ENCODE data around the gene ADGRD1. TPM values are rescaled to one million over a fixed set of nuclear protein-coding genes. Genes with fewer than 3 reads are reported as not detected.

The ADGRD1 gene
- polyA plus RNA-seq, 1 of the 3 experiments (the other 2 are of a cell fraction), result not detected

- TF ChIP-seq SMC3 (IDR thresholded peaks at IDR 0.05; ENCODE audit: low read depth, low read length) (no peak), ELF1 (IDR thresholded peaks at IDR 0.05) (no peak)
These were observed 111.6 kb downstream of the ADGRD1 start (continued) for GRCh38 chr12:131065279-131065678.

GRCh38 chr12:131065801-131066200 is 112.1 kb downstream of the ADGRD1 start:
- TF ChIP-seq RAD21 (IDR thresholded peaks at IDR 0.05; ENCODE audit: low read length) (no peak), TCF12 (IDR thresholded peaks at IDR 0.05) (no peak), EP300 (IDR thresholded peaks at IDR 0.05; ENCODE audit: borderline replicate concordance in 1 of 2, low read depth in 1 of 2, low read length in 1 of 2) (no peak), NRF1 (IDR thresholded peaks at IDR 0.05; ENCODE audit: low read depth, low read length) (no peak), MAX (IDR thresholded peaks at IDR 0.05; ENCODE audit: low read depth) (no peak), IRF3 (IDR thresholded peaks at IDR 0.05; ENCODE audit: low read depth, low read length) (no peak), MEF2A (IDR thresholded peaks at IDR 0.05; ENCODE audit: borderline replicate concordance, low read depth) (no peak)
- no peaks in the 10 kb centered on the region for H4K20me1 ChIP-seq (ENCODE audit: insufficient read depth)
- H3K27ac ChIP-seq (ENCODE audit: low read depth in 2 of 2, low read length in 1 of 2), result no peak overlapping the region
- no peaks in the 10 kb centered on the region for H3K27me3 ChIP-seq (ENCODE audit: insufficient read depth)
- no peak overlapping the region for H3K4me2 ChIP-seq
- ChIA-PET POLR2A (no interaction called here), CTCF (no interaction called here)
- H3K9me2 ChIP-seq, result no peaks in the 10 kb centered on the region
- H3F3A ChIP-seq (replicated peaks; ENCODE audit: insufficient read depth), result no peaks in the 10 kb centered on the region
- no peak for DNase-seq
- no peak overlapping the region for H3K9ac ChIP-seq
- no peaks in the 10 kb centered on the region for H3K4me1 ChIP-seq (ENCODE audit: control insufficient read depth in 1 of 2, insufficient read depth in 2 of 2, low read depth in 1 of 2, low read length in 1 of 2)
- no peak overlapping the region for H2AFZ ChIP-seq (ENCODE audit: low read depth)
- H3K9me3 ChIP-seq, result no peaks in the 10 kb centered on the region
- H3K4me3 ChIP-seq (ENCODE audit: low read depth in 2 of 2, low read length in 1 of 2), result no peak overlapping the region
- WGBS (ENCODE audit: low lambda C conversion rate), result 26% methylated on average over 2 of the region's 4 CpGs
- no peaks in the 10 kb centered on the region for H3K79me2 ChIP-seq (ENCODE audit: insufficient read depth)
- no peaks in the 10 kb centered on the region for H3K36me3 ChIP-seq (replicated peaks in 1 of 2; ENCODE audit: control insufficient read depth in 1 of 2, insufficient read depth in 2 of 2, low read length in 1 of 2)

- Histone ChIP-seq H3K9ac (no peak overlapping the region), H3K79me2 (ENCODE audit: insufficient read depth) (no peaks in the 10 kb centered on the region), H3K9me3 (no peaks in the 10 kb centered on the region), H3F3A (replicated peaks; ENCODE audit: insufficient read depth) (no peaks in the 10 kb centered on the region), H3K4me1 (ENCODE audit: control insufficient read depth in 1 of 2, insufficient read depth in 2 of 2, low read depth in 1 of 2, low read length in 1 of 2) (no peaks in the 10 kb centered on the region), H3K4me2 (no peak overlapping the region), H3K36me3 (replicated peaks in 1 of 2; ENCODE audit: control insufficient read depth in 1 of 2, insufficient read depth in 2 of 2, low read length in 1 of 2) (no peaks in the 10 kb centered on the region), H3K27me3 (ENCODE audit: insufficient read depth) (no peaks in the 10 kb centered on the region), H2AFZ (ENCODE audit: low read depth) (no peak overlapping the region), H3K9me2 (no peaks in the 10 kb centered on the region), H3K27ac (ENCODE audit: low read depth in 2 of 2, low read length in 1 of 2) (no peak overlapping the region), H4K20me1 (ENCODE audit: insufficient read depth) (no peaks in the 10 kb centered on the region), H3K4me3 (ENCODE audit: low read depth in 2 of 2, low read length in 1 of 2) (no peak overlapping the region)
- ChIA-PET CTCF (no interaction called here), POLR2A (no interaction called here)
- no peak for DNase-seq
- WGBS (ENCODE audit: low lambda C conversion rate), result 53% methylated on average over 23 of the region's 27 CpGs
- no peak for TF ChIP-seq USF1 (IDR thresholded peaks at IDR 0.05; ENCODE audit: borderline replicate concordance, low read depth)
- no peak for TF ChIP-seq EP300 (IDR thresholded peaks at IDR 0.05; ENCODE audit: borderline replicate concordance in 1 of 2, low read depth in 1 of 2, low read length in 1 of 2)
- no peak for TF ChIP-seq FOSL2 (IDR thresholded peaks at IDR 0.05; ENCODE audit: borderline replicate concordance, low read depth)
- no peak for TF ChIP-seq USF2 (IDR thresholded peaks at IDR 0.05; ENCODE audit: borderline replicate concordance, low read depth, low read length)
- no peak for TF ChIP-seq POLR2AphosphoS5 (IDR thresholded peaks at IDR 0.05; ENCODE audit: low read depth, low read length)
- TF ChIP-seq REST (IDR thresholded peaks at IDR 0.05; ENCODE audit: low read depth, low read length), result no peak
- TF ChIP-seq TEAD4 (IDR thresholded peaks at IDR 0.05; ENCODE audit: borderline replicate concordance, insufficient read depth), result no peak
- no peak for TF ChIP-seq RAD21 (IDR thresholded peaks at IDR 0.05; ENCODE audit: low read length)
- no peak for TF ChIP-seq TAF1 (IDR thresholded peaks at IDR 0.05; ENCODE audit: borderline replicate concordance, low read depth, low read length)
- no peak for TF ChIP-seq NFIC (IDR thresholded peaks at IDR 0.05; ENCODE audit: borderline replicate concordance)
- no peak for TF ChIP-seq GABPA (IDR thresholded peaks at IDR 0.05; ENCODE audit: low read depth)
- no peak for TF ChIP-seq NRF1 (IDR thresholded peaks at IDR 0.05; ENCODE audit: low read depth, low read length)
- TF ChIP-seq YY1 (IDR thresholded peaks at IDR 0.05; ENCODE audit: low read depth), result no peak
- TF ChIP-seq MEF2A (IDR thresholded peaks at IDR 0.05; ENCODE audit: borderline replicate concordance, low read depth), result no peak
These were observed 112.6 kb downstream of the ADGRD1 start for GRCh38 chr12:131066207-131066885.

Data from SK-N-SH (cell line).